SK-N-MC (cell line): ENCODE measurements around the gene SLC20A1.

ENCODE experiments used
- DNase-seq: peaks from one replicate; pipeline ENCODE4 v3.0.0-alpha.2; 2011; ENCODE audit warnings: low read depth, low spot score
- H3K27ac ChIP-seq: fragments of 200-600 bp; sonication (generic); 2 replicates; pipeline ENCODE4 v1.5.1; 2016; ENCODE audit warnings: mixed run types
- H3K36me3 ChIP-seq: fragments of 200-600 bp; sonication (generic); 2 replicates; pipeline ENCODE4 v1.6.1; 2017; ENCODE audit warnings: antibody characterized with exemption, low read length, mixed read lengths; ENCODE audit not compliant: insufficient read depth
- H3K4me3 ChIP-seq: fragments of 200-600 bp; sonication (generic); 2 replicates; pipeline ENCODE4 v1.5.1; 2016
- H3K9ac ChIP-seq: fragments of 200-600 bp; sonication (generic); 2 replicates; pipeline ENCODE4 v1.8.0; 2017; ENCODE audit warnings: mixed run types, mixed read lengths; ENCODE audit not compliant: insufficient read length
- H3K9me3 ChIP-seq: fragments of 200-600 bp; sonication (generic); 2 replicates; pipeline ENCODE4 v1.6.1; 2017; ENCODE audit warnings: low read depth, mild to moderate bottlenecking, antibody characterized with exemption, low read length, moderate library complexity, mixed read lengths
- EZH2 ChIP-seq: fragments of 200-600 bp; sonication (generic); IDR thresholded peaks from one replicate; pipeline ENCODE4 v1.6.1; 2017; ENCODE audit warnings: antibody characterized with exemption
- FOXP2 ChIP-seq: optimal IDR thresholded peaks from 2 replicates; pipeline ENCODE3; 2011; ENCODE audit warnings: mild to moderate bottlenecking, moderate library complexity; ENCODE audit not compliant: insufficient read depth; ENCODE audit errors: extremely low read length, control extremely low read depth
- POLR2AphosphoS5 ChIP-seq: IDR thresholded peaks from 2 replicates; pipeline ENCODE4 v1.6.1; 2012; ENCODE audit warnings: mild to moderate bottlenecking, low read depth, low read length, borderline replicate concordance

Gene SLC20A1

DNA sequence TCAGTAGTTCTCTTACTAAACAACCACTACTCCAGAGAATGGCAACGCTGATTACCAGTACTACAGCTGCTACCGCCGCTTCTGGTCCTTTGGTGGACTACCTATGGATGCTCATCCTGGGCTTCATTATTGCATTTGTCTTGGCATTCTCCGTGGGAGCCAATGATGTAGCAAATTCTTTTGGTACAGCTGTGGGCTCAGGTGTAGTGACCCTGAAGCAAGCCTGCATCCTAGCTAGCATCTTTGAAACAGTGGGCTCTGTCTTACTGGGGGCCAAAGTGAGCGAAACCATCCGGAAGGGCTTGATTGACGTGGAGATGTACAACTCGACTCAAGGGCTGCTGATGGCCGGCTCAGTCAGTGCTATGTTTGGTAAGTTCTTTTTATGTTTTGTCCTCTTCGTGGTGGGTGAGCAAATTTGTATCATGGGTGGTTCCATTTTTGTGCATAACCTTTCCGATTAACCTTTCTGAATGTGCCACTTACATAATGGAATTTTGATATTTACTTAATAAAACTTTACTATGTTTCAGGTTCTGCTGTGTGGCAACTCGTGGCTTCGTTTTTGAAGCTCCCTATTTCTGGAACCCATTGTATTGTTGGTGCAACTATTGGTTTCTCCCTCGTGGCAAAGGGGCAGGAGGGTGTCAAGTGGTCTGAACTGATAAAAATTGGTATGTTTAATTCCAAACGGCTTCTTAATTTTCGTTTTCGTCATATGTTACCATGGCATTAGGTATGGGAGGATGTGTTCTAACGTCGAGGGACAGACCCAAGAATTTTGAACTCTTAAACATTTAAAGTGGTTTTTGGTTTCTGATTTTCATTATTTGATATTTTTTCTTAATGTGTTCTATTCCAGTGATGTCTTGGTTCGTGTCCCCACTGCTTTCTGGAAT lies 1.3 kb downstream of the SLC20A1 start:
- DNase-seq = no peak
- TF ChIP-seq POLR2AphosphoS5 = no peak
- no peak for TF ChIP-seq FOXP2
- TF ChIP-seq EZH2 = no peak
- H3K9ac ChIP-seq = peak overlapping the region; percentile 96
- H3K9me3 ChIP-seq = no peaks in the 10 kb centered on the region
- peaks cover 54% of the 10 kb centered on the region for H3K36me3 ChIP-seq
- peak overlapping the region; percentile 95 for H3K4me3 ChIP-seq
- H3K27ac ChIP-seq = no peak overlapping the region

DNA sequence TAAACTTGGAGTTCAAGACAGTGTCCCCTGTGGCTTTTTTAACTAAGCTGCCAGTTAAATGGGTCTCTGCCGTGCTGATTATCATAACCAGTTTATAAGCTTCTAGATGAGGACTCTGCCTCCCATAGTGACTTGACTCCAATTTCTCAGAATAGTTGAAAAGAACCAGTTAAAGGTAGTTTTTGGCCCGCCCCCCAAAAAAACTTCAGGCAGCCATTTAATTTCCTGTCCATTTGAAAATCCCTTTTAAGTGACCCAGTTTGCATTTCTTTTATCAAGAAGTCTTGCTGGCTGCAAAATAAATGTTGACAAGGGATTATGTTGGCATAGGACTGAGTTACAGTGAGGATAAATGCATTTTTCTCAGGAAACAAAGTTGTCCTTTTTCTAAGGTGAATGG lies 2.3 kb downstream of the SLC20A1 start:
- no peak for TF ChIP-seq EZH2
- TF ChIP-seq FOXP2 = no peak
- no peak for TF ChIP-seq POLR2AphosphoS5
- H3K9me3 ChIP-seq = no peaks in the 10 kb centered on the region
- H3K9ac ChIP-seq = peak overlapping the region; percentile 96
- no peak for DNase-seq
- H3K27ac ChIP-seq = no peak overlapping the region
- H3K4me3 ChIP-seq = peak overlapping the region; percentile 95
- peaks cover 64% of the 10 kb centered on the region for H3K36me3 ChIP-seq

DNA sequence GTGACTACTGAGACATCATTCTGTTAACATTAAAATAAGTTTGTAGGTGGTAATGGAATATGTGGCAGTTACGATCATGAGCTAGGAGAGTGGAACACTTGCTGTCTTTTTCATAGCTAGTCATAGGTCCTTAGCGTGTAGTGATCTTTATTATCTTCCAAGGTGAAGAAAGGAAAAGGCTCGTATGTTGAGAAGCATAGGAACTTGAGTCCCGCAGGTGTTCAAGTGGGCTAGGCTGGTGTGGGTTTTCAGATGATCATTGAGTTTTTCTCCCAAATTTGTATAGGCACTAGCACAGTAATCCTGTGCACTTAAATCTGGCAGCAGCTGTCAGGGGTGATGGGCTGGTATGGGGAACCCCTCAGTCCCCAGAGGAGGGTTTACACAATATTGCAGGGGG lies 10.9 kb downstream of the SLC20A1 start:
- Histone ChIP-seq H3K9ac (no peak overlapping the region), H3K4me3 (no peak overlapping the region), H3K36me3 (peaks cover 97% of the 10 kb centered on the region), H3K9me3 (no peaks in the 10 kb centered on the region), H3K27ac (no peak overlapping the region)
- no peak for DNase-seq
- TF ChIP-seq FOXP2 (no peak), POLR2AphosphoS5 (no peak), EZH2 (no peak)

DNA sequence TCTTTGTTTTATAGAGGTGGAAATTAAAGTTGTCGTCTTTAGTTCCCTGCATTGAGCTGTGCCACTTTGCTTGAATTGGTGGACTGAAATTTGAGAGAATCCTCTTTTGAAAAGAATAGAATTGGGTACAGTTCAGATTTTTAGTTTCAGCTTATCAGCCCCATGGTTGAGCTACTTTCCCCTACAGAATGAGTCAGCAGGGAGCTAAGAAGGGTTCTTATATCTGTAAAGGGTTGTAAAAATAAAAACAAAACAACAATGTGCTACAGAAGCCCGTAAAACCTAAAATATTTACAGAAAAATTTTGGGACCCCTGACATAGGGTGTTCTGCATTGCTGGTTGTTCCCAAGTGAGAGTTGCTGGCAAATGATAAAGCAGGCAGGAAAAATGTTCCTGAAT lies 12.6 kb downstream of the SLC20A1 start:
- TF ChIP-seq POLR2AphosphoS5 (no peak), EZH2 (no peak), FOXP2 (no peak)
- no peaks in the 10 kb centered on the region for H3K9me3 ChIP-seq
- H3K36me3 ChIP-seq = peaks cover 97% of the 10 kb centered on the region
- no peak overlapping the region for H3K4me3 ChIP-seq
- DNase-seq = no peak
- no peak overlapping the region for H3K9ac ChIP-seq
- H3K27ac ChIP-seq = 0 out of 2 replicates have a peak overlapping the region, but pooled peaks have one; percentile 48

DNA sequence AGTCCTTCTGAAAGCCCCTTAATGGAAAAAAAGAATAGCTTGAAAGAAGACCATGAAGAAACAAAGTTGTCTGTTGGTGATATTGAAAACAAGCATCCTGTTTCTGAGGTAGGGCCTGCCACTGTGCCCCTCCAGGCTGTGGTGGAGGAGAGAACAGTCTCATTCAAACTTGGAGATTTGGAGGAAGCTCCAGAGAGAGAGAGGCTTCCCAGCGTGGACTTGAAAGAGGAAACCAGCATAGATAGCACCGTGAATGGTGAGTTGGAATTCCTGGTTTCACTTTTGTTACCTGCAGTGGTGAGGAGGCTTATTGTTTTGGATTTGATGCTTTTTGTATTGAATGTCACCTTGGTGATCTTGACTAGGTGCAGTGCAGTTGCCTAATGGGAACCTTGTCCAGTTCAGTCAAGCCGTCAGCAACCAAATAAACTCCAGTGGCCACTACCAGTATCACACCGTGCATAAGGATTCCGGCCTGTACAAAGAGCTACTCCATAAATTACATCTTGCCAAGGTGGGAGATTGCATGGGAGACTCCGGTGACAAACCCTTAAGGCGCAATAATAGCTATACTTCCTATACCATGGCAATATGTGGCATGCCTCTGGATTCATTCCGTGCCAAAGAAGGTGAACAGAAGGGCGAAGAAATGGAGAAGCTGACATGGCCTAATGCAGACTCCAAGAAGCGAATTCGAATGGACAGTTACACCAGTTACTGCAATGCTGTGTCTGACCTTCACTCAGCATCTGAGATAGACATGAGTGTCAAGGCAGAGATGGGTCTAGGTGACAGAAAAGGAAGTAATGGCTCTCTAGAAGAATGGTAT lies 13.3 kb downstream of the SLC20A1 start:
- 0 out of 2 replicates have a peak overlapping the region, but pooled peaks have one; percentile 48 for H3K27ac ChIP-seq
- H3K4me3 ChIP-seq = no peak overlapping the region

DNA sequence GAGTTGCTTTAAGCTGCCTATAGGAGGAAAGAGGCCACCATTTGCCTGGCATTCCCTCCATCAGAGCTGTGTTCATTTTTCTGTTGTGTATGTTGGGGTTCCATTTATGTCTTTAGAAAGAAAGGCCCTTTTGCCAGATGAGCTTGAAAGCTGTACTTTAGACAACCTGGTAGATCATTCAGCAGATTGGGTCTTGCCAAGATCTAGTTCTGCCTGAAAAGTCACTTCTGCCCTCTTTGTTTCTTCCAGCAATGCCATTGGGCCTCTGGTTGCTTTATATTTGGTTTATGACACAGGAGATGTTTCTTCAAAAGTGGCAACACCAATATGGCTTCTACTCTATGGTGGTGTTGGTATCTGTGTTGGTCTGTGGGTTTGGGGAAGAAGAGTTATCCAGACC lies 14.4 kb downstream of the SLC20A1 start:
- Histone ChIP-seq H3K9ac (no peak overlapping the region), H3K4me3 (no peak overlapping the region), H3K36me3 (peaks cover 97% of the 10 kb centered on the region), H3K27ac (no peak overlapping the region), H3K9me3 (no peaks in the 10 kb centered on the region)
- TF ChIP-seq EZH2 = no peak
- no peak for TF ChIP-seq POLR2AphosphoS5
- TF ChIP-seq FOXP2 = no peak
- no peak for DNase-seq

More for the DNA sequence above, 13.3 kb downstream of the SLC20A1 start:
- H3K9ac ChIP-seq = no peak overlapping the region
- no peaks in the 10 kb centered on the region for H3K9me3 ChIP-seq
- peaks cover 98% of the 10 kb centered on the region for H3K36me3 ChIP-seq
- TF ChIP-seq FOXP2 (no peak), EZH2 (no peak), POLR2AphosphoS5 (no peak)
- no peak for DNase-seq

DNA sequence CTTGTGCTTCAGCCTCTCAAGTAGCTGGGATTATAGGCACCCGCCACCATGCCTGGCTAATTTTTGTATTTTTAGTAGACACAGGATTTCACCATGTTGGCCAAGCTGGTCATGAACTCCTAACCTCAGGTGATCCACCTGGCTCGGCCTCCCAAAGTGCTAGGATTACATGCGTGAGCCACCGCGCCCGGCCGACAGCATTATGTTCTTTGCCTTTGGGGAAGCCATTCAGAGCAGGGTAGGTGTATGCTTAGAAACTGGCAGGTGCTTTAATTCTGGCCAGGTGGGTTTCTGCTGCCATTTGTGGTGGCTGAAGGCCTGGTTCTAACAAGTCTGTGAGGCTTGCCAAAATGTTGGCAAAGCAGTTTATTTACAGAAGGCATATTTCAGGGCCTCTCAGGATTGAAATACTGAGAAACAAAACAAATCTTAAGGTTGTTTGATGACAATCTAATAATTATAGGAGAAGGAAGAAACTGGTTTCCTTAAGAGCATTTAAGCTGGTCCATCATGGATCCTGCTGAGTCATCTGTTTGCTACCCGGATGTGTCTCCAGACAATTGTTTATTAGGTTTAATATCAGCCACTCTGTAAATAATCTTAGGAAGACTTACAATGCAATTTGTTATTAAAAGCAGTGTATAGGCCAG lies 16.0 kb downstream of the SLC20A1 start:
- Histone ChIP-seq H3K4me3 (no peak overlapping the region), H3K9me3 (no peaks in the 10 kb centered on the region), H3K27ac (no peak overlapping the region), H3K36me3 (peaks cover 82% of the 10 kb centered on the region), H3K9ac (no peak overlapping the region)
- no peak for DNase-seq
- no peak for TF ChIP-seq POLR2AphosphoS5
- no peak for TF ChIP-seq EZH2
- TF ChIP-seq FOXP2 = no peak

DNA sequence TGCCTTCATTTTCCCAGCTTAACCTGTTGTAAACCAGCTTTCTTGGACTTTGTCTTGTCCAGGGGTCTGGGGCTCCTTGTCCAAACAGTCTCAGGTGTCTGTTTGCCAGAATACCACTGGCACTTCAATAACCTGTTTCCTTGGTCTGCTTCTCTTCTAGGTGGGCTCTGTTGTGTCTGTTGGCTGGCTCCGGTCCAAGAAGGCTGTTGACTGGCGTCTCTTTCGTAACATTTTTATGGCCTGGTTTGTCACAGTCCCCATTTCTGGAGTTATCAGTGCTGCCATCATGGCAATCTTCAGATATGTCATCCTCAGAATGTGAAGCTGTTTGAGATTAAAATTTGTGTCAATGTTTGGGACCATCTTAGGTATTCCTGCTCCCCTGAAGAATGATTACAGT lies 17.0 kb downstream of the SLC20A1 start:
- H3K27ac ChIP-seq = 0 out of 2 replicates have a peak overlapping the region, but pooled peaks have one; percentile 8
- peaks cover 73% of the 10 kb centered on the region for H3K36me3 ChIP-seq
- H3K9me3 ChIP-seq = no peaks in the 10 kb centered on the region
- no peak overlapping the region for H3K4me3 ChIP-seq
- no peak for DNase-seq
- TF ChIP-seq POLR2AphosphoS5 (no peak), FOXP2 (no peak), EZH2 (no peak)
- no peak overlapping the region for H3K9ac ChIP-seq
